NCI-H460 (cell line): Measurements from ENCODE around the gene SERPINB3. TPM values are rescaled to one million over a fixed set of nuclear protein-coding genes. Genes with fewer than 3 reads are reported as not detected.
"Not testable (repeated sequence)": the region's sequence is repeated elsewhere in the genome, so short reads cannot be mapped to it uniquely, and the experiment has no call there.

Source experiments
- DNase-seq: peaks from one replicate; pipeline ENCODE4 v3.0.0-alpha.2; 2016; ENCODE audit warnings: low read depth; ENCODE audit errors: extremely low read depth
- total RNA-seq: library from RNA; depleted of rRNA; stranded (reverse); fragments of >200 nt; shearing (Covaris generic); gene quantifications from 2 replicates; pipeline ENCODE4 v1.2.3, GENCODE V29; 2014; rRNA removed

Gene SERPINB3
- total RNA-seq, 1 experiment from 2014 or later: 0.15 TPM

DNA sequence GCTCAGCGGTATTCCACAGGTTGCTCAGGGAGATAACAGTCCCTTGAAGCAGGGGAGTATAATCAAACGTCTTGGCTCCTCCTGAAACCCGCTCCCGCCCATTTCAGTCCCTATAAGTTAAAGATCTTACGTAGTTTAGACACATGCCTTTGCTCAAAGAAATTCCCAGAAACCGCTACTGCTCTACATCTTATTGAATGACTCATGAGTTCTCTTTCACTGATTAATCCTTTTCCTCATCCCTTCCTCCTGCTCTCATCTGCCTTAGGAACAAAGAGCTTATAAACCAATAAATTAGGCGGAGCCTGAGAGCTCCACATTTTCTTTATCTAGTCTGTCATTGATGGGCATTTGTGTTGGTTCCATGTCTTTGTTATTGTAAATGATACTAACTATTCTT is 13.5 kb downstream of the SERPINB3 start:
- no peak for DNase-seq

DNA sequence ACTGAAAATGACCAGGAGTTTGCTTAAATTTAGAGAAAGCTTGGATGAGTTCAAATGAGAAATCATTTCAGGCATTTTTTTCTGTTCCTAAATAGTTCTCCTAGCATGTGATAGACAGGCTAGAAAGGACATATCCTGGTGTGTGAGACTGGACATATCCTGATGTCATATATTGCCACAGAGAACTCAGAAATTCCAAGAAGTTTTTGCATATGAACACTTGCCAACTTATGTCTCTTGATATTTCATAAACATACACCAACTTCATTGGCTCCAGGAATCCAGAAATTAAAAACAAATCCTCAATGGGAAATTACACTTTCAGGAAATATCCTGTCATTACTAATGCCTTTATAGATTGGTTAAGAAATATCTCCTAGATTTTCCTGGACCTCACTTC is 14.8 kb downstream of the SERPINB3 start:
- DNase-seq: no peak

DNA sequence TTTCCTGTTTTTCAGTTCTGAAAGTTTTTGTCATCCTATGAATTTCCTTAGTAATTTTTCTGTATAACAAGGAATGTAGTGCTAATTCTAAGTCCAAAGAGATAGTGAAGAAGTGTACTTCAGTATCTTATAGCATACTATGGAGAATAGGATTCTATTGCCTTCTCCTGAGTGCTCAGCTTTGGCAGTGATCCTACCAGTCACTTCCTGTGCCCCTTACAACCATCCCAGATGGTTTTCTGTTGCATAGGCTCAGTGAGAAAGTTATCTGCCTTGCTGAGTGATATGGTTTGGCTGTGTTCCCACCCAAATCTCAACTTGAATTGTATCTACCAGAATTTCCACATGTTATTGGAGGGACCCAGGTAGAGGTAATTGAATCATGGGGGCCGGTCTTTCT is 17.0 kb downstream of the SERPINB3 start:
- DNase-seq: not testable (repeated sequence)

DNA sequence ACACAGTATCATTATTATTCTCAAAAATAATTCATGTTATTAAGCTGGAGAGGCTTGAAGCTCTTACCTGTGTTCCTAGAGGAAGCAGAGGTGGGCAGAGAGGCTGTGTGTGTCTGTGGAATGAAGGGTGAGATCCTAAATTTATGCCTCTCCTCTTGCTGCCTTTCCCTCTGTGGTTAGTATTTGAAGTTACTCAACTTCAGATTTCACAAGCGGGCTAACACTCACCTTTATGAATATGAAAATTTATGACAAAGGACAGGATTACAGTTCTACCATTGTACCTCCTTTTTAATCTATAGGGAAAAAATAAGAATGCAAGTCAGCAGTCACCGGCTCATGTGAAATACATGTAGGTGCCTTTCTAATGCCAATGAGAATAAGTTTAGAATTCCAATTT is 17.6 kb downstream of the SERPINB3 start, which contains the start of gene SERPINB4:
TSS of gene SERPINB4 (minus strand) at position 115 of the 400 bp plus-strand sequence. CDS start 679 bp downstream, outside the sequence.
- not testable (repeated sequence) for DNase-seq

DNA sequence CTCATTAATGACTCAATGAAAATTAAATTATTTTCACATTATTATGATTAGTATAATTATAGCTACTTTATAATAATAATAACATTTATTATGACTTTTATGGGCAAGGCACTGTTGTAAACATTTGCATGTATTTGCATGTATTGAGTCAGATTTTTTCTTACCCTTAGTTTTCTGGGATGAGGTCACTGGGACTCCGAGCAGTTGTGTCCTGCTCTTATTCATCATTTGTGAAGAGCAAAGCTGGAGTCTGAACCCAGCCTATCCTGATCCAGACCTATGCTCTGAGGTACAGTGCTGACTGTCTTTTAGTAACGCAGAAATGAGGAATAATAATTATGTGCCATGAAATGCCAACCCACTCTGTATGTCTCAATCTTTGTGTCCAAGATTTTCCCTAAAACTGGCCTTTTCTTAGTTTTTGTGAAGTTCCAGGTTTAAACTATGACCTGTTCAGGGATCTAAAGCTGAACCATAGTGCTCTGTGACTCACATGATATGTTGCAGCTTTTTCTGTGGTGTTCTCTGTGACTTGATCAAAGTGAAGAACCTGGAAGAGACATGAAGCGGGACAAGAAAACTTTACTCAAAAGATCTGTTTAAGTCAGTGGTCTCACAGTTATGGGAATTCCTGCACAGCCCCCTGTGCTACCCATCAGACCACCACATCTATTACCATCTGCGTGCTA is 18.9 kb downstream of the SERPINB3 start:
- not testable (repeated sequence) for DNase-seq

DNA sequence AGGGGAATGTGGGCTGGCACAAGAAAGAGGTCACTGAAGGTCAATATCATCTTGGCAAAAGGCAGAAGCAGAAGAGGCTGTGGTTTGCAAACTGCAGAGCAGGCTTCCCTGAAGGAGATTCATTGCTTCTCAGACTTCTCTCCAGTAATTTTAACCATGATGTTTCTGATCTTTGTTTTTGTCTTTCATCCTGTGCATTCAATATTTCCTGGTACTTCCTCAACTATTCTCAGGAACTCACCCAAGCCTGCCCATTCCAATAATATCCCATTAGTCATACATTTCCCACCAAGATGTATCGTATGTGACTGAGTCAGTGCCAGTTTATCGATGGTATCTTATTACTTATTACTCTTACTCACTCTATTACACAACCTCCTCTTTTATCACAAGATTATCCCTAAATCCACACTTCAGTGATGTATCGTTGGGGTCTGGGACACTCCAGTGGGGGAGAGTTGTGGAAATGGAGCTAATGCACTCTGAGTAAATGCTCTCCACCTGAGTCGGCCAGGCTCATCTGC is 20.5 kb downstream of the SERPINB3 start:
- not testable (repeated sequence) for DNase-seq

DNA sequence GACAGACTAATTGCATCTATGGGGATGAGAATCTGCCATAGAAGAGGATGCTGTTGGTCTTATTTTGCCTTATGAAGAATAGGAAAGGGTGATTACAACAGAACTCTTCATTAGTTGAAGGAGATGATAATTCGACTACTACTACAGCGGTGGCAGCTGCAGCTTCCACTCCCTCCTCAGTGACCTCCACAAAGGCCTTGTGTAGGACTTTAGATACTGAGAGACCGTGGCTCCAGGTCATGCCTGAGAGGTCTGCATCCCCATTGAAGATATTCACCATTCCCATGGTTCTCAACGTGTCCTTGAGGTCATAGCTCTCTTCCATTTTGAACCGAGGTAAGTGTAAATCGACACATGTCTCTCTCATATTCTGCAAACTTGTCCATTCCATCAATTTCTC is 24.0 kb downstream of the SERPINB3 start:
- no peak for DNase-seq

DNA sequence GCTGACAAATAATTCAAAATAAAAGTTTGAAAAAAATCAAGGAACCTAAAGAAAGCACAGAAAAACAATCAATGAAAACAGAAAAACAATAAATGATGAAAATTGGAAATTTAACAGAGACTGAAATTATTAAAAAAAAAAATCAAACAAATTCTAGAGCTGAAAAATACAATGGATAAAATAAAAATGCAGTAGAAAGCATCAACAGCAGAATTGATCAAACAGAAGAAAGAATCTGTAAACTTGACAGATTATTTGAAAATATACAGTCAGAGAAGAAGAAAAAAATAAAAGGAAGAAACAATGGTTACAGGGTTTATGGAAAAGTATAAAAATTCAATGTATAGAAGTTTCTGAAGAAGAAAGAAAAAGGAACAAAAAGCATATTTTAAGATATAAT is 33.9 kb downstream of the SERPINB3 start:
- no peak for DNase-seq

DNA sequence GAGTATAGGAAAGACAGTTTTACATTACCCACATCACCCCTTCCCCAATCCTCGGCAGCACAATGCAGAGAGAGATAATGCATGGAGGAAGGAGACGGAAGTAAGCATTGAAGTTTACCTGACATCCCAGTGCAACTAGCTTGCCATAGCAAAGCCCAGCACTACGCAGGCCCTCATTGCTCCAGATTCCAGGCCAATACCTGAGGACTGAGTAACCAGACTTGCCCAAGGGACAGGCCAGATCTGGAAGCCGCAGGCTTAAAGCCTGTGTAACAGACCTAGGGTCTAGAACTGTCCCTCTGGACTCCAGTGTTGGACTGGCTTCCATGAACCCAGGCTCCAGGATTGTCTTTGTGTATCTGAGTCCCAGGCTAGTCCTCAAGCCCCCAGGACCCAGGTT is 35.3 kb downstream of the SERPINB3 start:
- no peak for DNase-seq

DNA sequence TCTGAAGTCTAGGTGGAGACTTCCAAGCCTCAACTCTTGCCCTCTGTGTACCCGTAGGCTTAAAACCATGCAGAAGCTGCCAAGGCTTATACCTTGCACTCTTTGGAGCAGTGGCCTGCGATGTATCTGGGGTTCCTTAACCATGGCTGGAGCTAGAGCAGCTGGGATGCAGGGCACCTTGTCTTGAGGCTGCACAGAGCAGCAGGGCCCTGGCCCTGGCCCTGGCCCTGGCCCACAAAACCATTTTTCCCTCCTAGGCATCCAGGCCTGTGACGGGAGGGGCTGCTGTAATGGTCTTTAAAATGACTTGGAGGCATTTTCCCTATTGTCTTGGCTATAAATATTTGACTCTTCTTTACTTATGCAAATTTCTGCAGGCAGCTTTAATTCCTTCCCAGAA is 36.8 kb downstream of the SERPINB3 start:
- no peak for DNase-seq

DNA sequence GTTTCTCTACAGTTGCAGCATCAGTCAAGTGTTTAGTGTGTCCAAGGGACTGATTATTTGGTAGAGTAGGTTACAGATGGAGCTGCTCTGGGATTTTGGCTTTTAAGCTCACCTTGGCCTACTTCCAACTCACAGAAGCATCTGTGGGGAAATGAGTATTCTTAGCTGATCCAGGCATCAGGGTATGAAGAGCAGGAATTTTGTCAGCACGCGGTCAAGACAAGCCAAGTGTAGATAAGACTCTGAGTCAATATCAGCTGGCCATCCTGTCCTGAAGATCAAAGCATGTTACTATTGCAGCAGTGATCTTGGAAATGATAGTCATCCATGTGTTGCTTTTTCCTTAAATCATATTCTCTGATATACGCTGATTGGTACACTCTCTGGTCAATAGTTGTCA is 42.0 kb downstream of the SERPINB3 start:
- no peak for DNase-seq

DNA sequence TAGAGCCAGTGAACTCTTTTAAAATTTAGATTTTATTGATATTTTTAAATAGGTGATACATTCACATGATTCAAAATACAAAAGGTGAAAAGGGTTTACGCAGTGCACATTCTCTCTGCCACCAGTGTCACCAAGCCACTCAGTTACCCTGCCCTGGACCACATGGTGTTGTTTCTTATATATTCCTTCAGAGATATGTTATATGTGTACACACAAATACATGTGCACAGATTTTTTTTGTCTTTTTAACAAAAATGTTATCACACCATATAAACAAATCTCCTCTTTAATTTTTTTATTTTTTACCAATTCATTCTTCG is 43.8 kb downstream of the SERPINB3 start:
- no peak for DNase-seq

DNA sequence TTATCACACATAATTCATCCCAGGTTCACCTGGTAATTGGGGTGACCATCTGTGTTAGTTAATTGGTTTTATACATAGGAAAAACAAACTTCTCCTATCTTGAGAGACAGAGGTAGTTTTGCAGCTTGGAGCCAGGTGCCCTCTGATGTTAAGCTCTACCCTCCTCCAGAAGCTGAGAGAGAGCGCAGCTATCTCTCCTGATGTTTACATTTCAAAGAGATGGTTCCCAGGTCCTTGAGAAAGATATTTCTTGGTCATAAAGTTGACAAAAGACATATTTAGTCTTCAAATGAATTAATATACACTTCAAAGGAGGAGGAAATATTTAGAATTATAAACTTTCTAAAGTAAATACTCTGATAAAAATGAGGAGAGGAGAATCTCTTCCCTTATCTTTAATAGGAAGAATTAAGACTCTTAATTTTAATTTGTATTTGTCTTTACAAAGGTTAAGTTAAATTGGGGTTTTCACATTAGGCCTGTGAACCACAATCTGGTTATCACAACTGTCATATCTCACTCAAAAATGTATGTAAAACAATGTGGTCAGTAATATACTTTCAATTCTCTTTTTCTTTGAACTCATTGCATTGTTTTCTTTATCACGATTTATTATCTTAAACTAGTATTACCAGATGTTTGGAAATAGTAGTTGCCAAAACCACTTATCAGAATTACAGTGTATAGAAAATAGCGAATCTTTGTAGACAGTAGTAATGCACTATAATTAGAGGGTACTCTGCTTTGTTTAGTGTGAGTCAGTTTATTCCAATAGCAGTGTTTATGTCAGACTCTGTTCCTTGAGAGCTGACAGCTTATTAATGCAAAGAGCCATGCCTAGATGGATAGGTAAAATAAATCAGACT is 44.4 kb downstream of the SERPINB3 start:
- DNase-seq: no peak

DNA sequence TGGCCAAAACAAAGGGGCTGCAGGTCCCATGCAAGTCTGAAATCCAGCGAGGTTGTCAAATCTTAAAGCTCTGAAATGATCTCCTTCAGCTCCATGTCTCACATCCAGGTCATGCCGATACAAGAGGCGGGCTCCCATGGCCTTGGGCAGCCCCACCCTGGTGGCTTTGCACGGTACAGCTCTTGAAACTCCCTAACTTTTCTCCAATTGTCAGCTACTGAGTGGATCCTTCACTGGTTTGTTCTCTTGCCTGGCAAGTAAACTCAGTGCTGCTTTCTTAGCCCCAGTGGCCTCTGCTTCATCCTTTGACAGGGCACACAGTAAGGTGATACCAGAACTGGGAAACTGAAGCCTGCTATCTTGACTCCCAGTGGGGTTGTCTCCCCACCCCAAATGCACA is 48.3 kb downstream of the SERPINB3 start:
- no peak for DNase-seq

DNA sequence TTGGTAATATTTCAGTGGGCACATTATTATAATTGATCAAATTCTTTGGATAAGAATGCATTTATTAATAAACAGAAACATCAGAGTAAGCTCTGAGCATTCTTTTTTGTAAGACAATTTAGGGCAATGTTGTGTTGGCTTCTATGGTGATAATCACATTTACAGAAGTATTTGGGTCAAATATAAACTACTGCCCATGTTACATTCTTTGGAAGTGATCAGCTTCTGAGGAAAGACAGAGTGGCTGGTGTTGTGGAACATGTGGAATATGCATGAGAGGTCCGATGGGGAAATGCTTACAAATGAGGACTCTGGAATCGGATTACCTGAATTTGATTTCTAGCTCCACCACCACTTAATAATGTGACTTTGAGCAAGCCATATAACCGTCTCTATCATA is 55.2 kb downstream of the SERPINB3 start:
- DNase-seq: no peak

Other genes with a start within 250 kb of the SERPINB3 start
- gene VPS4B, start 239.4 kb downstream of the SERPINB3 start, total RNA-seq: 38.4 and 39.6 TPM in 2 replicates
- 61.1 and 64.9 TPM in 2 replicates for gene SERPINB5, start 184.9 kb downstream of the SERPINB3 start, total RNA-seq
- gene SERPINB12, start 119.5 kb downstream of the SERPINB3 start, total RNA-seq: not detected in 2 replicates
- not detected in 2 replicates for gene SERPINB13, start 74.5 kb downstream of the SERPINB3 start, total RNA-seq
- not detected in 2 replicates for gene SERPINB4, start 17.6 kb downstream of the SERPINB3 start, total RNA-seq
- gene SERPINB11, start 41.1 kb upstream of the SERPINB3 start, total RNA-seq: 107 and 126 TPM in 2 replicates
- 0.32 TPM in 1 of 2 replicates, not detected in the other for gene SERPINB7, start 113.5 kb upstream of the SERPINB3 start, total RNA-seq
- gene SERPINB2, start 225.8 kb upstream of the SERPINB3 start, total RNA-seq: 100 and 108 TPM in 2 replicates
- gene SERPINB10, start 246.1 kb upstream of the SERPINB3 start, total RNA-seq: not detected in 2 replicates